ENCODE results near the gene RARA. TPM values are rescaled to one million over a fixed set of nuclear protein-coding genes. Genes with fewer than 3 reads are reported as not detected.

RARA gene
- total and polyA plus RNA-seq, 5 donors from 2014 or later: 7.3 to 126 (median 12.8) TPM

Other genes with a start within 250 kb of the RARA start
- gene THRA, start 246.2 kb upstream of the RARA start, total RNA-seq: 29.4 TPM
- gene THRA, start 246.2 kb upstream of the RARA start, polyA plus RNA-seq: 10 to 100 TPM; 10.7 to 15.9 (median 13.4) TPM
- gene NR1D1, start 208.6 kb upstream of the RARA start, total RNA-seq: 29.5 TPM
- 10 to 100 TPM in 1 of 4 donors, 1 to 10 TPM in 3; 4.9 to 10.1 (median 6.2) TPM for gene NR1D1, start 208.6 kb upstream of the RARA start, polyA plus RNA-seq
- gene MSL1, start 187.2 kb upstream of the RARA start, total RNA-seq: 126 TPM
- 10 to 100 TPM in 2 of 4 donors, 1 to 10 TPM in 2; 9.3 to 10.5 (median 9.8) TPM for gene MSL1, start 187.2 kb upstream of the RARA start, polyA plus RNA-seq
- gene CASC3, start 168.6 kb upstream of the RARA start, total RNA-seq: 165 TPM
- gene CASC3, start 168.6 kb upstream of the RARA start, polyA plus RNA-seq: 10 to 100 TPM; 42.5 to 46.6 (median 44.2) TPM
- 4.5 TPM for gene RAPGEFL1, start 131.7 kb upstream of the RARA start, total RNA-seq
- under 1 TPM in 1 of 4 donors, not detected in 3; 0.79 TPM for gene RAPGEFL1, start 131.7 kb upstream of the RARA start, polyA plus RNA-seq
- 40.7 TPM for gene WIPF2, start 89.9 kb upstream of the RARA start, total RNA-seq
- gene WIPF2, start 89.9 kb upstream of the RARA start, polyA plus RNA-seq: 10 to 100 TPM in 1 of 4 donors, 1 to 10 TPM in 3; 8.0 to 12.5 (median 9.5) TPM
- gene CDC6, start 21.3 kb upstream of the RARA start, total RNA-seq: 5.7 TPM
- gene CDC6, start 21.3 kb upstream of the RARA start, polyA plus RNA-seq: 1 to 10 TPM in 2 of 4 donors, under 1 TPM in 1, not detected in 1; 0.59 to 1.7 (median 1.1) TPM
- not detected for gene GJD3, start 55.6 kb downstream of the RARA start, total RNA-seq
- not detected for gene GJD3, start 55.6 kb downstream of the RARA start, polyA plus RNA-seq
- gene TOP2A, start 108.7 kb downstream of the RARA start, total RNA-seq: 13.2 TPM
- 1 to 10 TPM; 2.1 to 8.1 (median 2.6) TPM for gene TOP2A, start 108.7 kb downstream of the RARA start, polyA plus RNA-seq
- gene IGFBP4, start 134.3 kb downstream of the RARA start, total RNA-seq: 3.7 TPM
- gene IGFBP4, start 134.3 kb downstream of the RARA start, polyA plus RNA-seq: 1 to 10 TPM in 3 of 4 donors, under 1 TPM in 1; 0.63 to 1.3 (median 1.2) TPM
- gene TNS4, start 192.4 kb downstream of the RARA start, total RNA-seq: 1.1 TPM
- gene TNS4, start 192.4 kb downstream of the RARA start, polyA plus RNA-seq: under 1 TPM in 1 of 4 donors, not detected in 3; 0.16 TPM